Epithelial cell of proximal tubule (primary cell): Measurements from ENCODE around the gene HAPSTR1. TPM values are rescaled to one million over a fixed set of nuclear protein-coding genes. Genes with fewer than 3 reads are reported as not detected.

ENCODE experiments used
- DNase-seq: peaks from one replicate; pipeline ENCODE4 v3.0.0-alpha.2; 2011; ENCODE audit warnings: low read depth
- H3K4me3 ChIP-seq: 2 replicates; pipeline ENCODE4 v1.5.1; 2011; ENCODE audit warnings: low read depth, mild to moderate bottlenecking, low read length
- total RNA-seq: library from RNA; depleted of rRNA; stranded (reverse); fragments of >200 nt; gene quantifications from 2 replicates; pipeline ENCODE4 v1.2.3, GENCODE V29; 2015
- TF ChIP-seq, protein P1 (sequence below): conservative IDR thresholded peaks from 2 replicates; pipeline ENCODE4 v1.5.1; 2012; ENCODE audit warnings: low read depth, mild to moderate bottlenecking, low read length

Gene HAPSTR1
- total RNA-seq, 1 donor from 2014 or later: 39.3 TPM

DNA sequence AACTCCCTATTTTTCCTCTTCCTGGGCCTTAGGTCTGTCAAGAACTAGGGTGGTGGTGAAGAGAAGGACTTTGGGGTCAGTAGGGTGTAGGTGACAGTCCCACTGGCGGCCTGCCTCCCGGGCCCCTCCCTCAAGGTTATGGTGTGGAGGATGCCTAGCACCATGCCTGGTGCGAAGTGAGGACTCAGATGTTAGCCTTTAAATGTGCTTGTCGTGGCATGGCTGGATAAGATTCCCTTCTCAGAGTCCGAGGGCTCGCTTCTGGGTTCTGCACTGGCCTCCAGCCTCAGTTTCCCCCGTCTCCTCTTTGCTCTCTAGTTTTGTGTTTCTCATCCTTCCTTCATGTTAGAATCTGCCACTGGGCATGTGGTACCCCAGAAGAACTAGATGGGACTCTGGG is 32.0 kb downstream of the HAPSTR1 start:
- DNase-seq: no peak
- TF ChIP-seq, protein P1, sequence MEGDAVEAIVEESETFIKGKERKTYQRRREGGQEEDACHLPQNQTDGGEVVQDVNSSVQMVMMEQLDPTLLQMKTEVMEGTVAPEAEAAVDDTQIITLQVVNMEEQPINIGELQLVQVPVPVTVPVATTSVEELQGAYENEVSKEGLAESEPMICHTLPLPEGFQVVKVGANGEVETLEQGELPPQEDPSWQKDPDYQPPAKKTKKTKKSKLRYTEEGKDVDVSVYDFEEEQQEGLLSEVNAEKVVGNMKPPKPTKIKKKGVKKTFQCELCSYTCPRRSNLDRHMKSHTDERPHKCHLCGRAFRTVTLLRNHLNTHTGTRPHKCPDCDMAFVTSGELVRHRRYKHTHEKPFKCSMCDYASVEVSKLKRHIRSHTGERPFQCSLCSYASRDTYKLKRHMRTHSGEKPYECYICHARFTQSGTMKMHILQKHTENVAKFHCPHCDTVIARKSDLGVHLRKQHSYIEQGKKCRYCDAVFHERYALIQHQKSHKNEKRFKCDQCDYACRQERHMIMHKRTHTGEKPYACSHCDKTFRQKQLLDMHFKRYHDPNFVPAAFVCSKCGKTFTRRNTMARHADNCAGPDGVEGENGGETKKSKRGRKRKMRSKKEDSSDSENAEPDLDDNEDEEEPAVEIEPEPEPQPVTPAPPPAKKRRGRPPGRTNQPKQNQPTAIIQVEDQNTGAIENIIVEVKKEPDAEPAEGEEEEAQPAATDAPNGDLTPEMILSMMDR: no peak
- no peak overlapping the region for H3K4me3 ChIP-seq

DNA sequence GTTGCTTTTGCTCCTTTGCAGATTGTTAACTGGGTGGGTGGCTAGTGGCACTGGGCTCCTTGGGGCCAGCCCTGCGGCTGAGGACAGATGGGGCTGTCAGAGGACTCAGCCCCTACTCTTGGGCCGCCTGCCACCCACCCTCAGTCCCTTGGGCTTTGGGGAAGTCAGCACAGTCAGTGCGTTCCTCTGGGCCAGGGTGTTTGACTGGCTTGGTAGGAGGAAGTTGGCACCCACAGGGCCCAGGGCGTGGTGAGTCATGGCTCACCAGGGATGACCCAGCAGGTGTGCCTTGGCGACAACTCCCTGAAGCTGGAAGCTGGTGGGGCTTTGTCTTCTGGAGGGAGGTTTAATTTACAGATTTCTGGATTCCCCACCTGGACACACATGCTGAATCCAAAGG is 32.4 kb downstream of the HAPSTR1 start:
- TF ChIP-seq, protein P1: no peak
- no peak overlapping the region for H3K4me3 ChIP-seq
- no peak for DNase-seq

DNA sequence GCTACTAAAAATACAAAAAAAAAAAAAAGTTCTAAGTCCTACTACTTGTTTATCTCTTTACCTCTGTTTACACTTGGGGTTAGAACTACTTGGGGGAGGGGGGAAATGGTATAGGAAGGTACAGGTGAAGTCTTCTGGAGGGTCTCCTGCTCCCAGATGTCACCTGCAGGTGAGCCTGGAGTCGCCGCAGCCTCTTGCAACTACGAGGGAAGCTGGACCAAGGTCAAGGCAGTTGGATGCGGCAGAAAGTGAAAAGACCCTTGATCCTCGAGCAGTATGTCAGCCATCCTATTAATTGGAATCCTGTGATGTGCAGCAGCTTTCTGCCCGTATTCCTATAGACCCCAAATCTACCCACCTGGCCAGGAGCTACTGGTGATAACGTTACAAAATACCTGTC is 33.0 kb downstream of the HAPSTR1 start:
- H3K4me3 ChIP-seq: no peak overlapping the region
- DNase-seq: no peak
- TF ChIP-seq, protein P1: no peak

DNA sequence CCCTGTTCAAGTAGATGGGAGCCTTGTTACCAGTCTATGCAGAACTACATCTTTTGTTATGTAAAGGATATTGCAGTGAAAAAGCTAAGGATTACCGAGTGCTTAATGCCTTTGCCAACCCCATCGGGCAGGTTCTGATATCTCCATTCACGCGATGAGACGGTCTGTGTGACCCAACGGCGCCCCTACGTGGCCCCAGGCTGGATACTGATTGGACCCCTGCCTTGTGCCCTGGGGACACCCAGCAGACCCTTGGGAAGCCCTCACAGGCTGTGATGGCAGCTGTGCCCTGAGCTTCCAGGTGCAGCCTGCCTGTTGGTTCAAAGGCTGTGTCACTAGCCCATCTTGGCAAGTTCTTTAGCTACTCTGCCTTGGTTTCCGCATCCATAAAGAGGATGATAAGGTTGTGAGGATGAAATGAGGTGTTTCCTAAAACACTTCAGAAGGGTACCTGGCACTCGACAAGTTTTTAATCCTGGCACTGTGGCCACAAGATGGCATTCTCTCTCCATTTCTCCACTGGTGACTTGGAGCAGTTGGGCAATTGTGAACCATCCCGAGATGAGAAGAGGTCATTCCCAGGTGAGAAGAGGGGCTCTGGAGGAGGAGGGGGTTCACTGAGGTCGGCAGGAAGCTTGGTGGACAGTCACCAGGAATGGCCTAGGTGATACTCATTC is 33.6 kb downstream of the HAPSTR1 start:
- no peak overlapping the region for H3K4me3 ChIP-seq
- no peak for DNase-seq
- TF ChIP-seq, protein P1: peak; percentile 20

DNA sequence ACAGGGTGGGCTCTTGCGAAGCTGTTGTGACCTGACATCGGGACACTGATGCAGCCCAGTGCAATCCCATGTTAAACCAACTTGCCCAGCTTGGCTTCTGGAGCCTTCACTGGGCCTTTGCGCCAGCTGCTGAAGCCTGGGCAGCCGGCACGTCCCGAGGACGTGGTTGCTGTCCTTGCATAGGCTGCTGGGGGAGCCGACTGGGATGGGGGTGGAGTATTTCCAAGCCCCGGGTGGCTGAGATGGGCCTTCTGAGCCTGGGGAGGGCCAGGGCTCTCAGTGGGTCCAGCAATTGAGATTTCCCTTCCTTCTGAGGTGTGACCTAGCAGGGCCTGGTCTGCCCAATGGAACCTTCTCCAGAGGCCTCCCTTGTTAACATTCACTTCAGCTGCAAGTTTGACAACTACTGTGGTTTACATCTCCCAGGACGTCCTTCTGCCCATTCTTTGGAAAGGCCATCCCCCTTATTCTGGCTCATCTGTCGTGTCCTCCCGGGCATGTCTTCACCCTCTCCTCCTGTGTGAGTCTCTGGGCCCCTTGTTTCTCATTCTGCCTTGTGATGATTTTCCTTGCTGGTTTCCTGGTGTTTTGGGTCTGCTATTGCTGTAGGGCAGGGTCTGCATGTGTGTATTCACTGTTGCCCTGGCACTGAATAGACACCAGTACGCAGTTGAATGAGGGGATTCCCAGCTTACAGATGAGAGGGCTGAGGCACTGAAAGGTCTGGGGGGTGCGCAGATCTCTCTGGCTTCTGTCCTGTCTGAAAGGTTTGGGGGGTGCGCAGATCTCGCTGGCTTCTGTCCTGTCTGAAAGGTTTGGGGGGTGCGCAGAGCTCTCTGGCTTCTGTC is 34.4 kb downstream of the HAPSTR1 start:
- TF ChIP-seq, protein P1: no peak
- no peak overlapping the region for H3K4me3 ChIP-seq
- no peak for DNase-seq

DNA sequence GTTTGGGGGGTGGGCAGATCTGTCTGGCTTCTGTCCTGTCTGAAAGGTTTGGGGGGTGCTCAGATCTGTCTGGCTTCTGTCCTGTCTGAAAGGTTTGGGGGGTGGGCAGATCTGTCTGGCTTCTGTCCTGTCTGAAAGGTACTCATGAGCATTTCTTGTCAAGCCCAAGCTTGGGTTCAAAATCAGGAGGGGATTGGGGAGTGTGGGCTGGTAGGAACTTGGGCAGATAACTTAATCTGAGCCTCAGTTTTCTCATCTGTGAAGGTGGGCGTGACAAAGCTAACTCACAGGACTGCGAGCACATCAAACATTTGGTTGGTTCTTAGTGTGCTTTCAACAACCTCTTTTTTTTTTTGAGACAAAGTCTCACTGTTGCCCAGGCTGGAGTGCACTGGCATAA is 35.2 kb downstream of the HAPSTR1 start:
- DNase-seq: no peak
- TF ChIP-seq, protein P1: no peak
- no peak overlapping the region for H3K4me3 ChIP-seq
